GM10266 (cell line): Measurements from ENCODE around the gene NCOA7.
A peak's percentile ranks its signal among the peaks of the same experiment; 100 is the strongest.

Source experiments
- DNase-seq: peaks from one replicate; pipeline ENCODE4 v3.0.0; 2012; ENCODE audit errors: extremely low spot score
- TF ChIP-seq, protein P1 (sequence below): IDR thresholded peaks from 2 replicates; pipeline ENCODE4 v1.5.1; 2012; ENCODE audit warnings: mild to moderate bottlenecking, low read depth; ENCODE audit not compliant: control insufficient read depth, insufficient read depth; ENCODE audit errors: missing control alignments

The NCOA7 gene

DNA sequence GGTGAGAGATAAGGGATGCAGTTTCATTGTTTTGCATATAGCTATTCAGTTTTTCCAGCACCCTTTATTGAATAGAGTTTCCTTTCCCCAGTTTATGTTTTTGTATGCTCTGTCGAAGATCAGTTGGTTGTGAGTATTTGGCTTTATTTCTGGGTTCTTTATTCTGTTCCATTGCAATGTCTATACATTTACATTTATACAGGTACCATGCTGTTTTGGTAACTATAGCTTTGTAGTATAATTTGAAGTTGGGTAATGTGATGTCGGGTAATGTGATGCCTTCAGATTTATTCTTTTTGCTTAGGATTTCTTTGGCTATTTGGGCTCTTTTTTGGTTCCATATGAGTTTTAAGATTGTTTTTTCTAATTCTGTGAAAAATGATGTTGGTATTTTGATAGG lies 61.8 kb downstream of the NCOA7 start:
- TF ChIP-seq, protein P1, sequence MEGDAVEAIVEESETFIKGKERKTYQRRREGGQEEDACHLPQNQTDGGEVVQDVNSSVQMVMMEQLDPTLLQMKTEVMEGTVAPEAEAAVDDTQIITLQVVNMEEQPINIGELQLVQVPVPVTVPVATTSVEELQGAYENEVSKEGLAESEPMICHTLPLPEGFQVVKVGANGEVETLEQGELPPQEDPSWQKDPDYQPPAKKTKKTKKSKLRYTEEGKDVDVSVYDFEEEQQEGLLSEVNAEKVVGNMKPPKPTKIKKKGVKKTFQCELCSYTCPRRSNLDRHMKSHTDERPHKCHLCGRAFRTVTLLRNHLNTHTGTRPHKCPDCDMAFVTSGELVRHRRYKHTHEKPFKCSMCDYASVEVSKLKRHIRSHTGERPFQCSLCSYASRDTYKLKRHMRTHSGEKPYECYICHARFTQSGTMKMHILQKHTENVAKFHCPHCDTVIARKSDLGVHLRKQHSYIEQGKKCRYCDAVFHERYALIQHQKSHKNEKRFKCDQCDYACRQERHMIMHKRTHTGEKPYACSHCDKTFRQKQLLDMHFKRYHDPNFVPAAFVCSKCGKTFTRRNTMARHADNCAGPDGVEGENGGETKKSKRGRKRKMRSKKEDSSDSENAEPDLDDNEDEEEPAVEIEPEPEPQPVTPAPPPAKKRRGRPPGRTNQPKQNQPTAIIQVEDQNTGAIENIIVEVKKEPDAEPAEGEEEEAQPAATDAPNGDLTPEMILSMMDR: no peak
- no peak for DNase-seq

DNA sequence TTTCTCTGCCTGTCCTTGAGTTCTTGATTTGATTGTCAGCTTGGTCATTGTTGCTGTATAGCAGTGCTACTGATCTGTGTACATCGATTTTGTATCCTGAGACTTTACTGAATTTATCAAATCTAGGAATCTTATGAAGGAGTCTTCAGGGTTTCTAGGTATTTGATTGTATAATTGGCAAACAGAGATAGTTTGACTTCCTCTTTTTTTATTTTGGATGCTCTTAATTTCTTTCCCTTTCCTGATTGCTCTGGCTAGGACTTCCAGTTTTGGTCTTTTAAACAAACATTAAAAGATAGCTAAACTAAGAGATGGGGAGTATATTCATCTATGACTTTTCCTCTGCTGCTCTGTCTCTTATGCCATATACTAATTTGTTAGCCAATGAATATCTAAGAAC lies 62.4 kb downstream of the NCOA7 start:
- no peak for DNase-seq
- TF ChIP-seq, protein P1: no peak

DNA sequence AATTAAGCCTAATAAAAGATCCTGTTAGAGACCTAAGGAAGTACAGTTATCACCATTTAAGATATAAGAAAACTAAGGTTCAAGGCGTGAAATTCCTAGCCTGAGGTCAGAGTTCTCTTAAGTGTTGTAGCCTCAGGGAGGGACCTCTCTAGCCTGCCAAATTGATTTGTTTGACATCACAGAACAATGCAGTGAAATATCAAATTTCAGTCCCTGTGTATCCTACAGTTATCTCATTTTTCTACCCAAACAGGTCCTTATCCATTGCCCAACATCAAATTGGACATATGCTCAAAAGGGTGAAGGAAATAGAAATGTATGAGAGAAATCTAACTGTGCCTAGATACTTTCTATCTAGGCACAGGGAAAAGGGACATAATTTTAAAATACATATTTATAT lies 63.0 kb downstream of the NCOA7 start:
- no peak for DNase-seq
- TF ChIP-seq, protein P1: no peak

DNA sequence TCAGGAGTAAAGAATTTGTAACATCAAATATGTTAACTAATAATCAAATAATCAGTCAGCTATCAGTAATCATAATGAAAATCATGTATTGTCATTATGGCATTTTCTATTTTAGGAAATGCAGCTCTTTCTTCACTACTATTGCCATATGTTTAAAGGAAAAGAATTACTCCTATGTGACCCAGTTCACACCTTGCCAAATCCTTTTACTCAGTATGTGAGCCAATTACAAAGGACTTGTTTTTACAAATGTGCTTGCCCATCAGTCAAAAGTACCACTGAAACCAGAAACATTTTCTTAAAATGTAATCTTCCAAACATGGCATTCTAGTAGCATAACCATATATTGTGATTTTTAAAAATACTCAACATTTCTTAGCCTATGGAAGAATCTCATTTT lies 63.6 kb downstream of the NCOA7 start:
- TF ChIP-seq, protein P1: no peak
- no peak for DNase-seq

DNA sequence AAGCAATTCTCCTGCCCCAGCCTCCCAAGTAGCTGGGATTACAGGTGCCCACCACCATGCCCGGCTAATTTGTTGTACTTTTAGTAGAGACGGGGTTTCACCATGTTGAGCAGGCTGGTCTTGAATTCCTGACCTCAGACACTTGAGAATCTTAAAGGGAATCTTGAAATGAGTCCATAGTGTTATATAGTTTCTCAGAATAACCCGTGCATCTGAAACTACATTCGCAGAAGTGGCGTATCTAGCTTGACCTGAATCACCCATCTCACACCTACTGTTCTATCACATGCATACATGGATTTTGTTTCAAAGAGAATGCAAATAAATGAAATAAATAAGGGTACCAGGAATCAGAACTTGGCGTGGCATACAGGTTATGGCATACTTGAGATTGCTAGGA lies 65.0 kb downstream of the NCOA7 start:
- TF ChIP-seq, protein P1: no peak
- no peak for DNase-seq

DNA sequence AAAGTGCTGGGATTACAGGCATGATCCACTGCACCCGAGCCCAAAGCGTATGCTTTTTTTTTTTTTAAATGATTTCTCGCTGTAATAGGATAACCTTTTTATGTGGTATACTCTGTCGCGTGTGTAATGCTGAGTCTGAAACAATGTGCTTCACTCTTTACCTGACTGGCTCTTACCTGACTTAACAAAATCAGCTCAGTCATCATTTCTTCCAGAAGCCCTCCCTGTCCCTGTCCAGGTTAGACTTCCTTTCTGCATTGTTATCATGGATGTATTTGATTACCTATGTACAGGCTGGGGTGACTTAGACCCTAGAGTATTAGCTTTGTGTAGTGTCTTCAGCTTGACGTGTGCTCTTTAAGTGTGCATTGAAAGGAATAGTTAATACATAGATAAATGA lies 67.1 kb downstream of the NCOA7 start:
- DNase-seq: no peak
- TF ChIP-seq, protein P1: no peak

DNA sequence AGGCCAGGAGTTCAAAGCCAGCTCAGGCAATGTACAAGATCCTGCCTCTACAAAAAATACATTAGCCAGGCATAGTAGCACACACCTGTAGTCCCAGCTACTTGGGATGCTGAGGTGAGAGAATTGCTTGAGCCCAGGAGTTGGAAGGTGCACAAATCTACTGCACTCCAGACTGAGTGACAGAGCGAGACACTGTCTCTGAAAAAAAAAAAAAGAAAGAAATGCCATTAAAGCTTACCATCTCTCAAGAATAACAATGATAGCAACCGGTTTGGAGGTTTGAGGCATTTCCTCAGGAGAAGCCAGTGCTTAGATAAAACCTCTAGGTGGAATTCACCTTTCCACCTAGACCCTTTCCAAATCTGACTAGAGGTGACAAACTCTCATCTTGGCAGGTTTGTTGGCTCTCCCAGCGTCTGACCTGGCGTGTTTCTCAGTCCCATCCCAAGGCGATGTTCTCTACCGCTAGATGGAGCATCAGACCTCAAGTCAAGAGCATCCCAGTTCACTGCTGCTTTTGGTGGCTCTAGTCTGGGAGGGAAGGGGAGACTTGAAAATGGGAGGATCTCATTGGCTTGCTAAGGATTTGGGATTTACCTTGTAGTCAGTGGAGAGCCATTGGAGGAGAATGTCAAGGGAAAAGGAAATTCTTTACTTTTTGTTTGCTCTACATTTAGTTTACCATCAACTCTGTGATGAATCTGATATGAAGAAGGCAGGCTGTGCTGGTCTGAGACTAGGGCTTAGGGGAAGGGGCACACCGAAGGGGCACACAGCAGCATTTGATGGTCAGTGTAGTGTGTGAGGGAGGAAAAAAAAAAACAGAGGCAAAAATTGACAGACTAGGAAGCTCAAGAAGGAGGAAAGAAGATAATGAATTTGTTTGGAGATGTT lies 67.9 kb downstream of the NCOA7 start:
- peak; percentile 6 for DNase-seq

More for the DNA sequence above, 67.9 kb downstream of the NCOA7 start:
- TF ChIP-seq, protein P1: peak; percentile 48
